ENCODE results near the gene IFT88.

The IFT88 gene

DNA sequence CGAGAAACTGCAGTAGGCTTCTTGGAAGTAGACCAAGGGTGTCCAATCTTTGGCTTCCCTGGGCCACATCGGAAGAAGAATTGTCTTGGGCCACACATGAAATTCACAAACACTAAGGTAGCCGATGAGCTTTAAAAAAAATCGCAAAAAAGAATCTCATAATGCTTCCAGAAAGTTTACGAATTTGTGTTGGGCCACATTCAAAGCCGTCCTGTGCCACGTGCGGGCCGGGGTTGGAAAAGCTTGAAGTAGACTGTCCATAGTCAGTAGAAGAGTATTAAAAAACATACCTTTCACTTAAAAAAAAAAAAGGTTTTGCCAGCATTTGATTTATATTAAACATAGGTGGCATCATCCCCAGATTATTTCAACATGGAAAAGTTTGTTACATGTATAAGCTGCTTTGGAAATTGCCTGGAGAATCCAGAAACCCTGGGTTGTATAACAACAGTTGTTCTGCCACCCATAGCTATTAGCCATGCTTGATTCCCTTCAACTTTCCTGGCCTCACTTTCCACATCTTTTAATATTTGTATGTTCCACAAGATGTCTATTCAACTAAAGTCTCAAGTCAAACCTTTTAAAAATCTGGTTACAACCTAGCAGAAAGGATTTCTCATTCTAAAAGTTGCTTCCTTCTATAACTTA, 1.0 kb downstream of the IFT88 start:
- DNase-seq, result no peak

DNA sequence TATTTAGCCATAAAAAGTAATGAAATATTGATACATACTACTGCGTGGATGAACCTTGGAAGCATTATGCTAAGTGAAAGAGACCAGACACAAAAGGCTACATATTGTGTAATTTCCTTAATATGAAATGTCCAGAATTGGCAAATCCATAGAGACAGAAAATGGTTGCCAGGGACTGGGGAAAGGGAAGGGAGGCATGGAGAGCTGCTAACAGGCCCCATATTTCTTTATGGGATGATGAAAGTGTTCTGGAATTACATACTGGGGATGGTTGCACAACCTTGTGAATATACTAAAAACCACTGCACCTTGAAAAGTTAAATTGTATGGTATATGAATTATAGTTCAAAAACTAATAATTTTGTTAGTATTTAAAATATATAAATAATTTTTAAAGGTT, 3.6 kb downstream of the IFT88 start:
- no peak for DNase-seq

DNA sequence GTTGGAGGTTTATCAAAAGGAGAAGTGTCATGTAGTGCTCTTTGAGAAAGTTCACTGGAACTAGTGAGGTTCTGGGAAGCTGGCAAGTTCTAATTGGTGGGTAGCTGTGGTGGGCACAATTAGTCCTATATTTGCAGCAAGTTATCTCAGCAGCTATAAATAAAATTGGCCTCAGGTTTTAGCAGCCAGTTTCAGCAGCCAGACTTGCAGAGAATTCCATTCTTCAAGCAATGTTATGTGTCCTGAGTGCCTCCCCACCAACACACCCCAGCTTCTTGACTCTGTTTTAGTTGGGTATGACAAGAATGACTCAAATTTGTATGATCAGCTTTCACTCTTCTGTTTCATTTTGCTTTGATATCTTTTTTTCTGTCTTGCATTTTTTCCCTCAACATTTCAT, 4.7 kb downstream of the IFT88 start:
- DNase-seq, result no peak

DNA sequence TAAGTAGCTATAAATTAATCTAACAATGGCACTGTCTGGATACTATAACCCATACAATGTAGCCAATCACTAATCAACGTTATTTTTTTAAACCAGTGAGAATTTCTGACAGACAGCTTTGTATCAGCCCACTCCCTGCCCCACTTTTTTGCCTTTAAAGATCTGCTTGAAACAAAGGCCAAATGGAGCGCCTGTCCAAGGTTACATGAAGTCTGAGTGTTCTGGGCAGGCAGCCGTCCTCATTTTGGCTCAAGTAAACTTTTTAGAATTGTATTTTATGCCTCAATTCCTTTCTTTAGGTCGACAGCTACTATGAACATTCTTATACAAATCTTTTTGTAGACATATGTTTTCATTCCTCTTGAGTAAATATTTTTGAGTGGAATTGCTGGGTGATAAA, 6.2 kb downstream of the IFT88 start:
- no peak for DNase-seq

DNA sequence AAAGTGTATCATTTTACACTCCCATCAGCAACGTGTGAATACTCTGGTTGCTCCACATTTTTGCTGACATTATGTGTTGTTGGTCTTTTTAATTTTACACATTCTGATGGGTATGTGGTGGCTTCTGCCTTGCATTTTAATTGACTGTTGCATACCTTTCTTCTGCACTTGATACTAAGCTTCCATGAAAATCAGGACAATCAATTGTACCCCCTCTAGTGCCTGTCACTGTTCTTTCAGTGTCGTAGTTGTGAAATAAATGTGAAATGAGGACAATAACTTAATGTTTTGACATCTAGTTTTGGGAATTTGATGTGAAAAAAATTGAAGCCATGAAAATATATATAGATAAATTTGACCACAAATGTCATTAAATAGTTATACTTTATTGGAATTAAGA, 6.7 kb downstream of the IFT88 start:
- no peak for DNase-seq

DNA sequence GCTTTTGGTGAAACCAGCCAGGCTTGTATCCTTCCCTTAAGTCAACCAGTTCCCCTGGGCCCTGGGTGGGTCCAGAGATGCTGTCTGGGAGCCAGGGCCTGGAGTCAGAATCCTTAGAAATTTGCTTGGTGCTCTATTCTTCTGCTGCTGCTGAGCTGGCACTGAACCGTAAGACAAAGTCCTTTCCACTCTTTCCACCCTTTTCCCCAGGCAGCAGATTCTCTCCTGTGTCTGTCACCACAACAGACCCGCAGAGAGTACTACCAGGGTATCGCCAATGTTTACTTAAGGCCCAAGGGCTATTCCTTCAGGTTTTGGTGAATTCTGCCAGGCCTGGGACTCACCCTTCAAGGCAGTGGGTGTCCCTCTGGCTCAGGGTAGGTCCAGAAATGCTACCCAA, 12.2 kb downstream of the IFT88 start:
- no peak for DNase-seq

DNA sequence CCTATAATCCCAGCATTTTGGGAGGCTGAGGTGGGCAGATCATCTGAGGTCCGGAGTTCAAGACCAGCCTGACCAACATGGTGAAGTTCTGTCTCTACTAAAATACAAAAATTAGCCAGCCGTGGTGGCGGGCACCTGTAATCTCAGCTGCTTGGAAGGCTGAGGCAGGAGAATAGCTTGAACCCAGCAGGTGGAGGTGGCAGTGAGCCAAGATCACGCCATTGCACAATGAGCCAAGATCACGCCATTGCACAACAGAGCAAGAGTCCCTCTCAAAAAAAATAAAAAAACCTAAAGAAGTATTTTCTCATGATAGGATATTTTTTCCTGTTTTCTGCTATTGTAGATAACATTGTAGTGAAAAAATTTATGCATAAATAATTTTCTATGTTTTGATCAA, 13.3 kb downstream of the IFT88 start:
- DNase-seq, result no peak

DNA sequence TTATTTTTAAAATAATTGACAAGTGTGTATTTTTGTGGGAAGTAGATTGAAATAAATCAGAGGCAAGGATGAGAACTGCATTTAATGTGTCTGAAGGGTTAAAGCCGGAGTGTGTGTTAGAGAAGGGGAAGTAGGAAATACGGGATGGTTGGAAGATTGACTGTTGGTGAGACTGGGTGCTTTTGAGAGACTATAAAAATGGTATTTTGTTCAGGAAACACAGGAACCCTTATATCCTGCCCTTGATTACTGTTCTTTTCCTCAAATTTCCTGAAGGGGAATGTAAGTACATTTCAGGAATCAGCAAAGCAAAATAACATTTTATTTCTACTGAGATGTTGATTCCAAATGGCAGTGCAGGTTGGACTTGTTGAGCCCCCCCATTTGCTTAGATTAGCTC, 15.1 kb downstream of the IFT88 start:
- DNase-seq, result no peak

DNA sequence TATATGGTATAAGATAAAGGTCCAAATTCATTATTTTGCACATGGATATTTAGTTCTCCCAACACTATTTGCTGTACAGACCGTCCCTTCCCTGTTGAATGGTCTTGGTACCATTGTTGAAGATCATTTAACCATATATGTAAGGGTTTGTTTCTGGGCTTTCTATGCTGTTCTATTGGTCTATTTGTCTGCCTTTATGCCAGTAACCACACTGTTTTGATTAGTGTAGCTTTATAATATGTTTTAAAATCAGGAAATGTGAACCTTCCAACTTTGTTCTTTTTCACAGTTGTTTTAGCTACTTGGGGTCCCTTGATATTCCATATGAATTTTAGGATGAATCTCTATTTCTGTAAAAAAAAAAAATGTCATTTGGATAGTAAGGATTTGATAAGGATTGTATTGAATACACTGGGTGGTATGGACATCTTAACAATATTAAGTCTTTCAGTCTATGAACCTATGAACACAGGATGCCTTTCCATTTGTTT, 16.9 kb downstream of the IFT88 start:
- no peak for DNase-seq

DNA sequence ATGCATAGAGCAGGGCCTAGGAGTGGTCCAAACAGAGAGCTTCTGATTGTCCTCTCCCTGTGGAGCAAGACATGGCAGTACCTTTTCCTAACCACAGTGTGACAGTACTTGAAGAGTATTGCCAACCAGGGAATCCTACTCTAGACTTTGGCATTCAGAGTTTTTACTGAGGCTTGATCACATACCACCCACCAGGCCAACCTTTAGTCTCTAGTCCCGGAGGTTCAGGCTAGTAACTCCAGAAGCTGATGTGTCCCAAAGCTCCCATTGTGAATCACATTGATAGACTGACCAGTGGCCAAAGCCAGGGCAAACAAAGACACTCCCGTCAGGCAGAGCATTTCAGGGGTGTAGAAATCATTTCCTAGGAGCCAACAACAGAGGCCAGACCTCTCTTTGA, 18.4 kb downstream of the IFT88 start:
- DNase-seq, result no peak

DNA sequence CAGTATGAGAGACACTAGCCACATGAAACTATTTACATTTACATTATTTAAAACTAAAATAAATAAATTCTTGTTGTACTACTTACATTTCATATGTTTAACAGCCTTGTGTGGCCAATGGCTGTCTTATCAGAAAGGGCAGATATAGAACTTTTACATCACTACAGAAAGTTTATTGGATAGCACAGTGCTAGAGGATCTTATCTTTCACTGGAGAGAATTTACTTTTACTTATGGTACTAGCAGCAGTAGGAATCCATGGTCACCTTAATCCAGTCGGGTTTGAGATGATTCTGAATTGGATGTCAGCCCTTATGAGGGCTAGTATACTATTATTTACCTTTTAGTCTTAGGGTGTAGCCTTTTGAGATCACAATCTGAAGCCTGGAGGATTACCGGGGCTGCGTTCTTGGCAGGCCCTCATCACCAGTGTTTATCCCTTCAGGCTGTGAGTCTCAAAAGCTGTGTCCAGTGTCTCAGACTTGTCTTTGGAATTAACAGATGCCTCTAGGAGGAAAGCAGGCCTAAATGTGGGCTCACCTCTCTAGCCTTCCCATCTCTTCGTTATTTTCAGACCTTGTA, 21.7 kb downstream of the IFT88 start:
- no peak for DNase-seq

DNA sequence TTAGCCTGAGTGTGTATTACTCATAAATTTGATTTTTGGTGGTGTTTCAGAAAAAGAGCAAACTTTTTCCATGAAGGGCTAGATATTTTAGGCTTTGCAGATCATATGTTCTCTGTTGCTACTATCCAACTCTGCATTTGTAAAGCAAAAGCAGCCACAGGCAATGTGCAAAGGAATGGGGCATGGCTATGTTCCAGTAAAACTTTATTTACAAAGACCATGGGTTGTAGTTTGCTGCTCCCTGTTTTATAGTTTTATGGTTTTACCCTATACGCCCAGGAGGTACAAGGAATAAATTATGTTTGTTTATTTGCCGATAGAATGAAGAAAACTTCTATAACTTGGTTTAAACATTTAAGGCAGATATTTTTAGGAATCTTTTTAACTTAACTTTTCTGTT, 23.6 kb downstream of the IFT88 start:
- no peak for DNase-seq

DNA sequence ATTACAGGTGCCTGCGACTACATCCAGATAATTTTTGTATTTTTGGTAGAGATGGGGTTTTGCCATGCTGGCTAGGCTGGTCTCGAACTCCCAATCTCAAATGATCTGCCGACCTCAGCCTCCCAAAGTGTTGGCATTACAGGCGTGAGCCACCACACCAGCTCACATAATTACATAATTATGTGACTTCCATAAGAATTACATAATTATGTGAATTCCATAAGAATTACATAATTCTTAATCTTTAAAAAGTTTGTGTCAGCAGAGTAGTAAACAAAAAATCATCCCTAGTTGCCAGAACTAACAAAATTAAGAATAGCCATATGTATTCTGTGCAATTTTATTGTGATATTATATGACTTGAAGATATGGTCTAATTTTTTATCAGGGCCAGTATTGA, 25.6 kb downstream of the IFT88 start:
- DNase-seq, result no peak

DNA sequence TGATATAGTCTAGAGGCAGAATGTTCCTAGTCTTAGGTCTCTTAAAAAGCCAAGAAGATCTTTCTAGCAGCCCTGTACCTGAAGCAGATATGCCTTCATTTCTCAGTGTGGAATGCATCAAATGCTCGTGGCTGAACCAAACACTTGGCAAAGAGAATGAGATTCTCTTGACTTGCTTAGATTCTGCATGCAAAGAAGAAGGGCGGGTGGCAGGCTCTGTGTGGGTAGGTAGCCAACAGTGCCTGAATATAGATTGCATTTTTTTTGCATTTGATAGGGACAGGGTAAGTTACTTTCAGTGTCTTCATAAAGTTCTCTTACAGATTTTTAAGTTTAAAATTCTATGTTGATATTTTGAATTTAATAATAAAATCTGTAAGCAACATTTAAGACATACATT, 27.3 kb downstream of the IFT88 start:
- no peak for DNase-seq

DNA sequence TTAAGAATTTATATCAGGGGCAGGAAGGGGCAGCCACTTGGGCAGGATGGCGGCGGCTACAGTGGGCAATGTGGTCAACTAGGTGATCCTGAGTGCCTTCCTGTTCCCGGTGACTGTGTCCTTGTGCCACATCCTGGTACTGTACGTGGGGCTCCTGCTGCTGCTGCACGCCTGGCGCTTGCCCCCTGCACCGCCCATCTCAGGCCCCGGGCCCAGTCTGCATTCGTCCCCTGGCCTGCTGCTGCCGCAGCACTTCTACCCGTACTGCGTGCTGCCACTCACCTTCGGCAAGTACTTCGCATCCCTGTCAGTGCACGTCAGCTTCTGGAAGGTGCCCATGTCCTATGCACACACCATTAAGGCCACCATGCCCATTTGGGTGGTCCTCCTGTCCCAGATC, 40.1 kb downstream of the IFT88 start:
- DNase-seq, result no peak

DNA sequence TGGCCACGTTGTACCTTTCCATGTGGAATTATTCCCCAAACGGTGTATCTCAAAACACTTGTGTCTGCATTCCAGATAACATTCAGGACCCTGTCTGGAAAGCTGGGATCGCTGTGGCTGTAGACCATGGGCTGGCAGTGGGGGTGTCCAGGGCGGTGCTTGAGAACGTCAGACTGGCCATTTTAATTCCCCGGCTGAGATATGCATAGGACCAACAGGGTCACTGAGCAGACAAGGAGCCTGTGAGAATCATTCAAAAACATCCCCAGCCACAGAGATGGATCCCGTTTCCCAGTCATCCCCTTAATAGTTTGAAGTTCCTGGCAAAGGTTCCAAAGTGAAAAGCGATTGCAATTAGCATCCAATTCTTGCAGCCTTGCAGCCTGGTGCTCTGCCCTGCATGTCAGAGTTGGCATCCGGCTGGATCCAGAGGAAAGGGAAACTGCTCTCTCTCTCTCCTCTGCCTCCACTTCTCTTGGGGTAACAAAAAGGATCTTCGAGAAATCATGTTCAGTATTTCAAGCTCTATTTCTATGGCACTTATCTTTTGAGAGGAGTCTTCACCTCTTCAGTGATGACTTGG, 41.6 kb downstream of the IFT88 start:
- no peak for DNase-seq

DNA sequence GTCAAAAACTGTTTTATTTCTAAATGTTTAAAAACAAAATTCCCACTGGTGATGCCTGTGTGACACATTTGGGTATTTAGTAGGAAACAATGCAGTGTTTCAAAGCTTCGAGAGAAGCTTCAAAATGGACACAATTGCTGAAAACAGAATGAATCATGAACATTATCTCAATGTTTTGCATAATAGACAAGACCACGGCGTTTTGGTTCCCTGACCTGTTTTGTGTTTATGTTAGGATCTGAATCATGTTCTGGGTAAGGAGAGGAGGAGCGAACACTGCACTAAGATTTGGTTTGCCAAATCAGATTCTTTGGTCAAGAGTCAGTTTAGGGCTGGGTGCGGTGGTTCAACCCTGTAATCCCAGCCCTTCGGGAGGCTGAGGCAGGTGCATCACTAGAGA, 42.2 kb downstream of the IFT88 start:
- no peak for DNase-seq

DNA sequence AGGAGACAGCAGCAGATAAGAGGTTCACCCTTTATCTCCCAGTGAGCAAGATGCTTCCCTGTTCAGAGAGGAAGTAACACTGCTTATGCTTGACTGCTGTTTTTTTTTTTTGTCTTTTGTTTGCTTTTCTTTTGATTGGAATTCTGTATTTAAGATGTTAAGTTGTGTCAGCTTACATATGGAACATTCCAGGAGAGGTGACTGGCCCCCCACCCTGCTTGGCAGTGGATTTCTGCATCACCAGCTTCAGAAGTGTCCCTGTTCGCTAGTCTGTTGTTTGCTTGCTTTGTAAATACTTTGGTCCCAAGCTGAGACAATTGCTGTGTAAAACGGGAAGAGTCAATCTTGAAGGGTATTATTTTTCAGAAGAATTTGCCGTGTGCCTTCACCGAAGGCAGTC, 43.0 kb downstream of the IFT88 start:
- no peak for DNase-seq

DNA sequence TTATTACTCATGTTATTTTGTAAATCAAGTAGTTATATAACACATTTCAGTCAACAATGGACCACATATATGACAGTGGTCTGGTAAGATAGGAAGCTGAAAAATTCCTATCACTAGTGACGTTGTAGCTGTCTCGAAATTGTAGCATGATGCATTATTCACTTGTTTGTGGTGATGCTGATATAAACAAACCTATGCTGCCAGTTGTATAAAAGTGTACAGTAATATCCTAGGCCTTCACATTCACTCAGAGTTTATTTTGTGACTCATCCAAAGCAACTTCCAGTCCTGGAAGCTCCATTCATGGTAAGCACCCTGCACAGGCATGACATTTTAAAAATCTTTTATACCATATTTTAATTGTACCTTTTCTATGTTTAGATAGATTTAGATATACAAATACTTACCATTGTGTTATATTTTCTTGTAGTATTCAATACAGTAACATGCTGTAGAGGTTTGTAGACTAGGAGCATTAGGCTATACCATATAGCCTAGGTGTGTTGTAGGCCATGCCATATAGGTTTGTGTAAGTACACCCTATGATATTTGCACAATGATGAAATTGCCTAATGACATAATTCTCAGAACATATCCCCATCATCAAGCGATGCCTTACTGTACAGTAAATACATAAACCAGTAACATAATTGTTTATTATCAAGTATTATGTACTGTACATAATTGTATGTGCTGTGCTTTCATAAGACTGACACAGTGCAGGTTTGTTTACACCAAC, 49.3 kb downstream of the IFT88 start:
- no peak for DNase-seq

DNA sequence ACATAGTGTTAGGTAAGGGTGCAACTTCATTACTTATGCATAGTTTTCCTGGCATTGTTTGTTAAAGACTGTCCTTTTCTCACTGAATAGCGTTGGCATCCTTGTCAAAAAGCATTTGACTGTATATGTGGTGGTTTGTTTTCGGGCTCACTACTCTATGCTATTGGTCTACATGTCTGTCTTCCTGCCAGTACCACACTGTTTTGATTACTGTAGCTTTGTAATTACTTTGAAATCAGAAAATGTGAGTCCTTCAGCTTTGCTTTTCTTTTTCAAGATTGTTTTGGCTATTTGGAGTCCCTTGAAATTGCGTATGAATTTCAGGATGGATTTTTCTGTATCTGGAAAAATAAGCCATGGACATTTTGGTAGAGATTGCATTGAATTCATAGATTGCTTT, 56.0 kb downstream of the IFT88 start:
- DNase-seq, result no peak

DNA sequence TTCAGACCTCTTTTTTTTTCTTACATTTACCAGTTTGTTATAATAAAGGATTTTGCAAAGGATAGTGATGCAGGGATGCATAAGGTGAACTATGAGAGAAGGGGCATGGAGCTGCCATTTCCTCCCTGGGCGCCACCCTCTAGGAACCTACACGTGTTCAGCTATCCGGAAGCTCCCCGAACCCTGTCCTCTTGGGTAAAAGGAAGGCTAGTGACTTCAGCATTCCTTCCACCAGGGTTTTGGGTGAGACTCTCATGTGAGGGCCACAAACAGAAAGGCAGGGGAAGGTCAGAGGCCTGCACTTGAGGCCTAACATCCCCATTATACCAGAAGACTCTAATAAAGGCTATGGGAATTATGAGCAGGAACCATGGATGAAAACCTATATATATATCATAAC, 57.3 kb downstream of the IFT88 start:
- no peak for DNase-seq

DNA sequence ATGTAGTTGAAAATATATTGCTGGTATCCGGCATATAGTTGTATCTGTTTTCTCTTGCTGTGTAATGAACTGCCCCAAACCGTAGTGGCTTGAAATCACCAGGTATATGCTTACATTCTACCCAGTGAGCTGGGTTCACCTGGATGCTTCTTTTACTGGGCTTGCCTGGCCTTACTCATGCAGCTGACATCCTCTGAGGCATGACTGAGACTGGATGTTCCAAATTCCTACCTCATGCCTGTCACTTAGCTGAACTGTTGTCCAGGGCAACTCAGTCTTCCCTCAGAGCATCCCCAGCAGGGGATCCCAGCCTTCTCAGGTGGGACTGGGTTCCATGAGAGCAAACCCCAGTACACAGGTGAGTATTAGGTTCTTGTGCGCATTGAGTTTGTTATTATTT, 66.8 kb downstream of the IFT88 start:
- DNase-seq, result no peak

DNA sequence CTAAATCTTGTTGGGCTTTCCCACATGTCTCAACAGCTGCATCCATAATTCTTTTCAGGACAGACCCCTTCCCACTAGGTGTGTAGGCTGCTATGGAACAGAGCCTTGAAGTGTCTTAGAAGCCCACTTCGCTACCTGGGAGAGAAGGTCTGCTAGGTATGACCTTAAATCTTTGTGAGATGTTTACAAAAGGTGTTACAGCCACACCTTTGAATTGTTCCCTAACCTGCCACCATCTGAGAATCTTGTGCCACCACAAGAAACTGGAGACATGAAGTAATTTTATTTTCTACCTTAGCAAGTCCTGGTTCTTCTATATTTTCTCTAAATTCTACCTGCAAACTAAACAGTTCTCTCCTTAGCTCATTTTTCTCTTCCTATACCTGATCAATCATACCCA, 69.1 kb downstream of the IFT88 start:
- no peak for DNase-seq

DNA sequence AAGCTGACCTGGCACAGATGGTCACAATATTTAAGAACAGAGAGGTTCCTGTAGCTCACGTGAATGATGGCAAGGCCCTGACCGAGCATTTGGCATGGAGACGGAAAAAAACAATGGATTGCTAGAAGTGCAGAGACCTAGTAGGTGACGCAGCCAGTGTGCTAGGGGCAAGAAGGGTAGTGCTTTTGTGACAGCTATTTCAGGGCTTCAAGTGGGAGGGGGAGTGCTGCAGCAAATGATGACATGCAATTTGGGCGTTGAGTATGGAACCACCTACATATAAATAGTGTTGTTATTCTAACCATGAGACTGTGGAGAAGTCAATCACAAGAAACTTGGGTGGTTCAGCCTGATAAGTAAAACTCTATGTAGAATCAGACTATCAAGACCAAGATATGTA, 70.9 kb downstream of the IFT88 start:
- DNase-seq, result no peak
